Erythroblast (primary cell): Measurements from ENCODE around the gene DISP3.

Experiments used
- GATA1 ChIP-seq: IDR thresholded peaks from 2 replicates; pipeline ENCODE4 v1.6.1; 2011; ENCODE audit warnings: low read depth, mild to moderate bottlenecking, control low read depth, low read length, moderate library complexity
- POLR2A ChIP-seq: IDR thresholded peaks from 2 replicates; pipeline ENCODE4 v1.6.1; 2011; ENCODE audit warnings: mild to moderate bottlenecking, low read length

GRCh38 chr1:11482198-11482597, 3.2 kb downstream of the DISP3 start:
- no peak for TF ChIP-seq POLR2A
- TF ChIP-seq GATA1: no peak
